Endothelial cell of umbilical vein (primary cell): Measurements from ENCODE around the gene CCNY. TPM values are rescaled to one million over a fixed set of nuclear protein-coding genes. Genes with fewer than 3 reads are reported as not detected.

ENCODE experiments used
- BruUV-seq: library from RNA; stranded (reverse); fragments of 400-500 nt; replicated peaks from 2 replicates; lab custom pipeline; 2021; lab: Mats Ljungman, UMichigan
- CTCF ChIA-PET: fragments of 300-600, 350-600 bp; sonication (Branson Sonifier 250); formaldehyde crosslinking; loops from one replicate; lab custom pipeline; 2021; ENCODE audit warnings: antibody characterized with exemption, inconsistent platforms; lab: Charles Lee
- POLR2A ChIA-PET: fragments of 300-600, 350-600 bp; sonication (Branson Sonifier 250); formaldehyde crosslinking; loops from one replicate; lab custom pipeline; 2021; ENCODE audit warnings: antibody characterized with exemption, inconsistent platforms; lab: Charles Lee
- DNase-seq: peaks from one replicate; pipeline ENCODE4 v3.0.0-alpha.2; 2011; ENCODE audit warnings: low read depth, low spot score
- FAIRE-seq: peaks from 2 replicates; lab custom pipeline; 2011; peaks lifted over from hg19 to GRCh38; lab: Jason Lieb, UNC
- H2AFZ ChIP-seq: 2 replicates; pipeline ENCODE4 v1.6.0; 2012; ENCODE audit warnings: low read depth, low read length, control low read depth, inconsistent platforms
- H3K27ac ChIP-seq: 2 replicates; pipeline ENCODE4 v1.5.1; 2011; ENCODE audit warnings: low read depth, mild to moderate bottlenecking, control low read depth, low read length, moderate library complexity; ENCODE audit not compliant: insufficient read depth
- H3K27me3 ChIP-seq, 2 experiments: 2 replicates each; pipeline versions ENCODE4 v1.6.0 to v1.6.1; 2011; ENCODE audit warnings: low read length in 2 of 2, mixed read lengths in 1 of 2; ENCODE audit not compliant: control insufficient read depth in 2 of 2, insufficient read depth in 2 of 2
- H3K36me3 ChIP-seq, 2 experiments: 2 replicates in 1 of 2; 3 replicates in 1 of 2; pipeline ENCODE4 v1.5.1; 2011; ENCODE audit warnings: low read length in 2 of 2, mild to moderate bottlenecking in 1 of 2, moderate library complexity in 1 of 2; ENCODE audit not compliant: control insufficient read depth in 2 of 2, insufficient read depth in 2 of 2; ENCODE audit errors: extremely low read depth in 1 of 2
- H3K4me1 ChIP-seq: 3 replicates; pipeline ENCODE4 v1.5.1; 2011; ENCODE audit warnings: mild to moderate bottlenecking, low read length; ENCODE audit not compliant: control insufficient read depth, insufficient read depth; ENCODE audit errors: extremely low read depth
- H3K4me2 ChIP-seq: 2 replicates; pipeline ENCODE4 v1.6.1; 2011; ENCODE audit warnings: low read length, control low read depth, mixed read lengths; ENCODE audit not compliant: insufficient read depth
- H3K4me3 ChIP-seq, 3 experiments: fragments of 200-600 bp in 1 of 3; sonication (generic), shearing (Covaris generic) in 1 of 3; replicated peaks in 1 of 3; 2 replicates each; pipeline ENCODE4 v1.5.1; 2011 to 2016; ENCODE audit warnings: control low read depth in 3 of 3, low read length in 3 of 3, mild to moderate bottlenecking in 2 of 3, inconsistent platforms in 1 of 3, low read depth in 1 of 3, moderate library complexity in 1 of 3; ENCODE audit not compliant: insufficient read depth in 1 of 3
- H3K79me2 ChIP-seq: 2 replicates; pipeline ENCODE4 v1.6.0; 2012; ENCODE audit warnings: low read length, inconsistent platforms; ENCODE audit not compliant: control insufficient read depth, insufficient read depth
- H3K9ac ChIP-seq: replicated peaks from 2 replicates; pipeline ENCODE3; 2011; ENCODE audit warnings: low read length, control low read depth; ENCODE audit not compliant: insufficient read depth; ENCODE audit errors: extremely low read depth
- H3K9me1 ChIP-seq: replicated peaks from 3 replicates; pipeline ENCODE4 v1.6.0; 2011; ENCODE audit warnings: mild to moderate bottlenecking, low read length; ENCODE audit not compliant: control insufficient read depth, insufficient read depth; ENCODE audit errors: extremely low read depth
- H3K9me3 ChIP-seq: replicated peaks from 2 replicates; pipeline ENCODE4 v1.5.1; 2012; ENCODE audit warnings: low read length, inconsistent platforms; ENCODE audit not compliant: control insufficient read depth, insufficient read depth
- H4K20me1 ChIP-seq: replicated peaks from 2 replicates; pipeline ENCODE3; 2011; ENCODE audit warnings: mild to moderate bottlenecking, low read length; ENCODE audit not compliant: control insufficient read depth, insufficient read depth; ENCODE audit errors: extremely low read depth
- EZH2 ChIP-seq: IDR thresholded peaks from 2 replicates; pipeline ENCODE4 v1.6.1; 2012; ENCODE audit warnings: borderline replicate concordance, low read depth, mild to moderate bottlenecking, moderate library complexity, low read length, inconsistent platforms; ENCODE audit not compliant: severe bottlenecking
- FOS ChIP-seq: IDR thresholded peaks from 2 replicates; pipeline ENCODE4 v1.6.1; 2011; ENCODE audit warnings: mild to moderate bottlenecking, low read length, moderate library complexity, borderline replicate concordance; ENCODE audit not compliant: insufficient read depth
- GATA2 ChIP-seq: IDR thresholded peaks from 2 replicates; pipeline ENCODE4 v1.7.0; 2011; ENCODE audit warnings: low read depth, mild to moderate bottlenecking, moderate library complexity, mixed read lengths, low read length; ENCODE audit not compliant: insufficient read length, insufficient read depth
- JUN ChIP-seq: IDR thresholded peaks from 2 replicates; pipeline ENCODE4 v1.6.1; 2011; ENCODE audit warnings: borderline replicate concordance, low read depth; ENCODE audit not compliant: insufficient read length, insufficient read depth
- MAX ChIP-seq: IDR thresholded peaks from 2 replicates; pipeline ENCODE4 v1.6.1; 2011; ENCODE audit not compliant: insufficient read depth, insufficient read length
- MYC ChIP-seq: IDR thresholded peaks from one replicate; pipeline ENCODE4 v1.6.1; 2011; ENCODE audit warnings: mild to moderate bottlenecking, low read depth, low read length
- POLR2A ChIP-seq: IDR thresholded peaks from 2 replicates; pipeline ENCODE4 v1.6.1; 2012; ENCODE audit warnings: low read depth, mild to moderate bottlenecking, control low read depth, low read length
- POLR2AphosphoS5 ChIP-seq: IDR thresholded peaks from 2 replicates; pipeline ENCODE4 v1.6.1; 2012; ENCODE audit warnings: low read depth, mild to moderate bottlenecking, control low read depth, low read length, moderate library complexity; ENCODE audit not compliant: insufficient read depth
- dilution Hi-C: fragments of 300-500 bp; cut with MboI; formaldehyde crosslinking; loops from one replicate; pipeline ENCODE4 v1.15.0; 2019; ENCODE audit warnings: low sequenced_read_pairs; ENCODE audit not compliant: extremely low pct_ligation_motif_present
- intact Hi-C: fragments of 100-400 bp; cut with micrococcal nuclease; formaldehyde crosslinking; loops from one replicate; pipeline ENCODE4 v1.10.0; 2022
- polyA plus RNA-seq, 4 experiments: library from polyadenylated mRNA; depleted of rRNA in 3 of 4; stranded (reverse) in 3 of 4; unstranded in 1 of 4; fragments of >200 nt; gene quantifications; 2 replicates each; pipeline versions ENCODE4 v1.2.1 to v1.2.3, GENCODE V29; 2011 to 2012; ENCODE audit warnings: missing spikeins in 1 of 4
- total RNA-seq: library from RNA; stranded (reverse); gene quantifications from 2 replicates; pipeline ENCODE4 v1.2.3, GENCODE V29; 2021
- TF ChIP-seq, protein P1 (sequence below), 2 donors: IDR thresholded peaks; 1 replicate in 1 of 2; 2 replicates in 1 of 2; pipeline ENCODE4 v1.5.1; 2011; ENCODE audit warnings: low read length in 2 of 2, mild to moderate bottlenecking in 2 of 2, moderate library complexity in 2 of 2, control low read depth in 1 of 2, inconsistent platforms in 1 of 2, low read depth in 1 of 2; ENCODE audit not compliant: insufficient read depth in 1 of 2; ENCODE audit errors: extremely low read depth in 1 of 2

CCNY gene
- total and polyA plus RNA-seq, 2 donors (not counting 3 experiments of a cell fraction or from before 2014, with no cell fraction given) = 61.5 to 107 TPM

- H4K20me1 ChIP-seq = no peaks in the 10 kb centered on the region
- BruUV-seq = no TSS peak
- H2AFZ ChIP-seq = no peak overlapping the region
- no peaks in the 10 kb centered on the region for H3K9me3 ChIP-seq
- ChIA-PET POLR2A (no interaction called here), CTCF (no interaction called here)
- intact Hi-C loops = no loop called here
- H3K36me3 ChIP-seq = peaks cover 0 to 2% of the 10 kb centered on the region in 2 experiments
- H3K27me3 ChIP-seq = no peaks in the 10 kb centered on the region
- peaks cover 10% of the 10 kb centered on the region for H3K4me1 ChIP-seq
- no peak overlapping the region for H3K4me2 ChIP-seq
- FAIRE-seq = no peak
- no peaks in the 10 kb centered on the region for H3K9me1 ChIP-seq
- peaks cover 49% of the 10 kb centered on the region for H3K79me2 ChIP-seq
- dilution Hi-C loops = no loop called here
- TF ChIP-seq JUN = no peak
- no peak for TF ChIP-seq MYC
- TF ChIP-seq MAX = no peak
- H3K27ac ChIP-seq = no peak overlapping the region
- no peak overlapping the region for H3K9ac ChIP-seq
- DNase-seq = no peak
- no peak overlapping the region for H3K4me3 ChIP-seq
These were observed 151.9 kb downstream of the CCNY start for GRCh38 chr10:35488228-35488627.

DNA sequence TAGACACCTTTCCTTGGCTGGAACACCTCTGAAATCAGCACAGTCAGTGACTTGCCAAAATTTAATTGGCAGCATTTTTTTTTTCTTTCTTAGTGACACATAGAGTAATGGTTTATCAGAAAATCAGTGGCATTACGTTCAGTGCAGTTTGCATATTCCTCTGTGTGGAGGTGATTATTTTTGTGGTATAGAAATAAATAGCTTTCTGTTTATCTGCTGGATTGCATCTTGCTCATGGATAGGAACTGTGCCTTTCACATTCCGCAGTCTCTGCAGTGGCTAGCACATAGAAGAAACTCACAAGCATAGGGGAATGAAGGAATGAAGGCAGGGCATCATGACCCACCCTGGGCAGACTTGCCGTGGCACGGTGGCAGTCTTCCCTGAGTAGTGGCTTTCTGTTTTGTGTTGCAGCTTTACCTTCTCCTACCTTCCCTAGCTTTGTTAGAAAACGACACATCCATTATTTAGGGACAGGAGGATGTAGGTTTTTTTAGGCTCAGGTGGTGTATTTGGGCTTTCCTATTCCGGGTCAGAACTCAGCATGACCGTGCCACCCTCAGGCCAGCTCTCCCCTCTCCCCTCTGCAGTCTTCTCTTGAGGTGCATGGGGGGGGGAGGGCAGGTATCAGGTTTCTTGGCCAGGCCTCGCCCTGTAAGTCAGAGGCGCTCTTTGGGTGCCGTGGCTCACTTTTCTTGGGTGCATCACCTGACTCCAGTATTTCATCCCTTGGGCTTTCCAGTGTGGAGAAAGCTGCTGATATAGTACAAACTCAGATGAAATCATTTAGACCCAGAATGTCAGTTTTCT lies 156.3 kb downstream of the CCNY start:
- no peak overlapping the region for H2AFZ ChIP-seq
- no peak overlapping the region for H3K4me2 ChIP-seq
- dilution Hi-C loops (no loop called here), intact Hi-C loops (no loop called here)
- H4K20me1 ChIP-seq = no peaks in the 10 kb centered on the region
- H3K36me3 ChIP-seq = peaks cover 0 to 2% of the 10 kb centered on the region in 2 experiments
- H3K4me1 ChIP-seq = peaks cover 22% of the 10 kb centered on the region
- FAIRE-seq (no peak), DNase-seq (no peak)
- ChIA-PET POLR2A (no interaction called here), CTCF (interaction anchor here (1.0 kb wide), 1 partner anchor 69 kb away, joined by 3 read pairs; no protein-coding TSS in a partner anchor)
- H3K9ac ChIP-seq = no peak overlapping the region
- peaks cover 61% of the 10 kb centered on the region for H3K79me2 ChIP-seq
- H3K27ac ChIP-seq = no peak overlapping the region
- no TSS peak for BruUV-seq
- H3K9me3 ChIP-seq = no peaks in the 10 kb centered on the region
- no peaks in the 10 kb centered on the region for H3K9me1 ChIP-seq
- H3K27me3 ChIP-seq = no peaks in the 10 kb centered on the region
- no peak overlapping the region for H3K4me3 ChIP-seq
- TF ChIP-seq MYC (no peak), MAX (no peak), POLR2AphosphoS5 (no peak), FOS (no peak), POLR2A (no peak), GATA2 (no peak), EZH2 (no peak), JUN (no peak)
- TF ChIP-seq, protein P1, sequence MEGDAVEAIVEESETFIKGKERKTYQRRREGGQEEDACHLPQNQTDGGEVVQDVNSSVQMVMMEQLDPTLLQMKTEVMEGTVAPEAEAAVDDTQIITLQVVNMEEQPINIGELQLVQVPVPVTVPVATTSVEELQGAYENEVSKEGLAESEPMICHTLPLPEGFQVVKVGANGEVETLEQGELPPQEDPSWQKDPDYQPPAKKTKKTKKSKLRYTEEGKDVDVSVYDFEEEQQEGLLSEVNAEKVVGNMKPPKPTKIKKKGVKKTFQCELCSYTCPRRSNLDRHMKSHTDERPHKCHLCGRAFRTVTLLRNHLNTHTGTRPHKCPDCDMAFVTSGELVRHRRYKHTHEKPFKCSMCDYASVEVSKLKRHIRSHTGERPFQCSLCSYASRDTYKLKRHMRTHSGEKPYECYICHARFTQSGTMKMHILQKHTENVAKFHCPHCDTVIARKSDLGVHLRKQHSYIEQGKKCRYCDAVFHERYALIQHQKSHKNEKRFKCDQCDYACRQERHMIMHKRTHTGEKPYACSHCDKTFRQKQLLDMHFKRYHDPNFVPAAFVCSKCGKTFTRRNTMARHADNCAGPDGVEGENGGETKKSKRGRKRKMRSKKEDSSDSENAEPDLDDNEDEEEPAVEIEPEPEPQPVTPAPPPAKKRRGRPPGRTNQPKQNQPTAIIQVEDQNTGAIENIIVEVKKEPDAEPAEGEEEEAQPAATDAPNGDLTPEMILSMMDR (IDR thresholded peaks at IDR 0.05; ENCODE audit: extremely low read depth in 1 of 2, insufficient read depth in 1 of 2, low read depth in 1 of 2, low read length in 2 of 2) = no peak
